AG04450 (cell line): ENCODE results near the gene ALPG. TPM values are rescaled to one million over a fixed set of nuclear protein-coding genes. Genes with fewer than 3 reads are reported as not detected.
"Not testable (repeated sequence)": the region's sequence is repeated elsewhere in the genome, so short reads cannot be mapped to it uniquely, and the experiment has no call there.

ENCODE experiments used
- CTCF ChIA-PET: fragments of 300-600, 350-600 bp; formaldehyde crosslinking; extraction: SDS; loops from one replicate; lab custom pipeline; 2022; ENCODE audit warnings: antibody characterized with exemption, inconsistent platforms; lab: Charles Lee
- POLR2A ChIA-PET: fragments of 350-600 bp; formaldehyde crosslinking; extraction: SDS; loops from one replicate; lab custom pipeline; 2021; ENCODE audit warnings: antibody characterized with exemption, inconsistent platforms; lab: Yijun Ruan, JAX
- DNase-seq: peaks from one replicate; pipeline ENCODE4 v3.0.0-alpha.2; 2011; ENCODE audit warnings: low read depth, low spot score
- H3K27ac ChIP-seq: one replicate; pipeline ENCODE4 v1.5.1; 2012; ENCODE audit warnings: low read depth, low read length, control low read depth
- H3K27me3 ChIP-seq: one replicate; pipeline ENCODE4 v1.6.0; 2012; ENCODE audit warnings: low read length; ENCODE audit not compliant: control insufficient read depth, insufficient read depth
- H3K4me3 ChIP-seq: 2 replicates; pipeline ENCODE4 v1.5.1; 2011; ENCODE audit warnings: mild to moderate bottlenecking, low read depth, low read length, control low read depth
- H3K9me3 ChIP-seq: 2 replicates; pipeline ENCODE4 v1.5.1; 2012; ENCODE audit warnings: low read length; ENCODE audit not compliant: control insufficient read depth, insufficient read depth
- polyA plus RNA-seq: library from polyadenylated mRNA; depleted of rRNA; stranded (reverse); fragments of >200 nt; gene quantifications from 2 replicates; pipeline ENCODE4 v1.2.3, GENCODE V29; 2011
- TF ChIP-seq, protein P1 (sequence below): IDR thresholded peaks from 2 replicates; pipeline ENCODE4 v1.5.1; 2011; ENCODE audit warnings: low read depth, low read length, control low read depth, inconsistent platforms

Gene ALPG
- polyA plus RNA-seq, 1 experiment = not detected

GRCh38 chr2:232390661-232391060 is 16.0 kb upstream of the ALPG start:
- Histone ChIP-seq H3K4me3 (no peak overlapping the region), H3K9me3 (no peaks in the 10 kb centered on the region; the same call in 1 of the 2 replicates), H3K27me3 (peaks cover 53% of the 10 kb centered on the region), H3K27ac (no peak overlapping the region)
- POLR2A ChIA-PET = no interaction called here
- TF ChIP-seq, protein P1, sequence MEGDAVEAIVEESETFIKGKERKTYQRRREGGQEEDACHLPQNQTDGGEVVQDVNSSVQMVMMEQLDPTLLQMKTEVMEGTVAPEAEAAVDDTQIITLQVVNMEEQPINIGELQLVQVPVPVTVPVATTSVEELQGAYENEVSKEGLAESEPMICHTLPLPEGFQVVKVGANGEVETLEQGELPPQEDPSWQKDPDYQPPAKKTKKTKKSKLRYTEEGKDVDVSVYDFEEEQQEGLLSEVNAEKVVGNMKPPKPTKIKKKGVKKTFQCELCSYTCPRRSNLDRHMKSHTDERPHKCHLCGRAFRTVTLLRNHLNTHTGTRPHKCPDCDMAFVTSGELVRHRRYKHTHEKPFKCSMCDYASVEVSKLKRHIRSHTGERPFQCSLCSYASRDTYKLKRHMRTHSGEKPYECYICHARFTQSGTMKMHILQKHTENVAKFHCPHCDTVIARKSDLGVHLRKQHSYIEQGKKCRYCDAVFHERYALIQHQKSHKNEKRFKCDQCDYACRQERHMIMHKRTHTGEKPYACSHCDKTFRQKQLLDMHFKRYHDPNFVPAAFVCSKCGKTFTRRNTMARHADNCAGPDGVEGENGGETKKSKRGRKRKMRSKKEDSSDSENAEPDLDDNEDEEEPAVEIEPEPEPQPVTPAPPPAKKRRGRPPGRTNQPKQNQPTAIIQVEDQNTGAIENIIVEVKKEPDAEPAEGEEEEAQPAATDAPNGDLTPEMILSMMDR = no peak
- CTCF ChIA-PET = interaction anchor here (1.6 to 2.3 kb wide), 2 partner anchors 49 to 490 kb away, joined by 6 read pairs; no protein-coding TSS in a partner anchor
- no peak for DNase-seq

DNA sequence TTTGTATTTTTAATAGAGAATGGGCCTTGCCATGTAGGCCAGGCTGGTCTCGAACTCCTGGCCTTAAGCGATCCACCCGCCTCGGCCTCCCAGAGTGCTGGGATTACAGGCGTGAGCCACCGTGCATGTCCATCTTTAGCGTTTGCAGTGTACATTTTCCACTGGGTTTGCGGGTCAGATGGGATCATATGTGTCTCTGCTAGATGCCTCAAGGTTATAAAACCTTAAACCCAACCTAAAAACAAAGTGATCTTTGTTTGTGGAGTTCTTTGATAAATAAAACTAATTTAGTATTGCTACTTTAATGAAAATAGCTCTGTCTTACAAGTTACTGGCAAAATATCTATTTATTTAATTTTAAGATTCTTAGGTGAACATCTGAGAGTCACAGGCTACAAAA is 13.1 kb upstream of the ALPG start:
- no peak overlapping the region for H3K27ac ChIP-seq
- ChIA-PET CTCF (no interaction called here), POLR2A (no interaction called here)
- no peak for DNase-seq
- peaks cover 24% of the 10 kb centered on the region for H3K27me3 ChIP-seq
- H3K4me3 ChIP-seq = no peak overlapping the region
- H3K9me3 ChIP-seq = no peaks in the 10 kb centered on the region
- TF ChIP-seq, protein P1 = no peak

GRCh38 chr2:232394431-232394830 is 12.2 kb upstream of the ALPG start:
- H3K27ac ChIP-seq, CTCF ChIA-PET, H3K4me3 ChIP-seq, POLR2A ChIA-PET, DNase-seq, H3K9me3 ChIP-seq: not testable (repeated sequence)
- peaks cover 17% of the 10 kb centered on the region for H3K27me3 ChIP-seq

- TF ChIP-seq, protein P1 = no peak
- no peak for DNase-seq
- no peak overlapping the region for H3K4me3 ChIP-seq
- POLR2A ChIA-PET = no interaction called here
- no peak overlapping the region for H3K27ac ChIP-seq
- no peaks in the 10 kb centered on the region for H3K9me3 ChIP-seq
- CTCF ChIA-PET = no interaction called here
- peaks cover 12% of the 10 kb centered on the region for H3K27me3 ChIP-seq
Observed at GRCh38 chr2:232395586-232395985, 11.1 kb upstream of the ALPG start.

DNA sequence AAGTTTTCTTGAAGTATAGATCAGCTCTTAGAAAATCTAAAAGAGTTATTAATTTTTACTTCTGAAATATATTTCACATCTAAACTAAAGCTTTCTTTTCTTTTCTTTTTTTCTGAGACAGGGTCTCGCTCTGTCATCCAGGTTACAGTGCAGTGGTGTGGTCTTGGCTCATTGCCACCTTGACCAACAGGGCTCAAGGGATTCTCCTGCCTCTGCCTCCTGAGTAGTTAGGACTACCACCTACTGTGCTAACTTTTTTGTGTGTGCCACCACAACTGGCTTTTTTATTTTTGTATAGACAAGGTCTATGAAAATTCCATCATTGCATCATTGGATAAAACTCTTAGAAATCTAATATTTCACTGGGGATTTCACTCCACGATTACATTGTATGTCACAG is 10.0 kb upstream of the ALPG start:
- no peak overlapping the region for H3K27ac ChIP-seq
- ChIA-PET POLR2A (no interaction called here), CTCF (interaction anchor here (0.6 kb wide), 1 partner anchor 811 kb away, joined by 3 read pairs; no protein-coding TSS in a partner anchor)
- TF ChIP-seq, protein P1 = no peak
- H3K4me3 ChIP-seq = no peak overlapping the region
- no peaks in the 10 kb centered on the region for H3K9me3 ChIP-seq
- peaks cover 6% of the 10 kb centered on the region for H3K27me3 ChIP-seq
- no peak for DNase-seq
